Neural progenitor cell (in vitro differentiated cells): ENCODE results near the gene LYRM1. TPM values are rescaled to one million over a fixed set of nuclear protein-coding genes. Genes with fewer than 3 reads are reported as not detected.

Experiments
- DNase-seq: peaks from one replicate; pipeline ENCODE4 v3.0.0-alpha.2; 2016; ENCODE audit warnings: low spot score
- H2AFZ ChIP-seq: fragments of 200-600 bp; sonication (generic); replicated peaks from 2 replicates; pipeline ENCODE4 v1.6.1; 2016; ENCODE audit warnings: antibody characterized with exemption
- H3F3A ChIP-seq: fragments of 200-600 bp; sonication (generic); 2 replicates; pipeline ENCODE4 v1.6.1; 2016; ENCODE audit warnings: antibody characterized with exemption, low read depth
- H3K27ac ChIP-seq: fragments of 200-600 bp; sonication (generic); 2 replicates; pipeline ENCODE4 v1.5.1; 2016; ENCODE audit warnings: mild to moderate bottlenecking
- H3K27me3 ChIP-seq: fragments of 200-600 bp; sonication (generic); 2 replicates; pipeline ENCODE4 v1.6.1; 2016; ENCODE audit warnings: mild to moderate bottlenecking, moderate library complexity
- H3K36me3 ChIP-seq: fragments of 200-600 bp; sonication (generic); 2 replicates; pipeline ENCODE4 v1.5.1; 2016
- H3K4me1 ChIP-seq: fragments of 200-600 bp; sonication (generic); 2 replicates; pipeline ENCODE4 v1.6.1; 2016; ENCODE audit warnings: mixed run types
- H3K4me2 ChIP-seq: fragments of 200-600 bp; sonication (generic); 2 replicates; pipeline ENCODE4 v1.6.1; 2016
- H3K4me3 ChIP-seq: fragments of 200-600 bp; sonication (generic); 2 replicates; pipeline ENCODE4 v1.5.1; 2016
- H3K79me2 ChIP-seq: fragments of 200-600 bp; sonication (generic); 2 replicates; pipeline ENCODE4 v1.6.1; 2016; ENCODE audit warnings: low read depth
- H3K9ac ChIP-seq: fragments of 200-600 bp; sonication (generic); 2 replicates; pipeline ENCODE4 v1.6.1; 2016
- H3K9me3 ChIP-seq: fragments of 200-600 bp; sonication (generic); 2 replicates; pipeline ENCODE4 v1.5.1; 2016; ENCODE audit warnings: low read depth
- H4K20me1 ChIP-seq: fragments of 200-600 bp; sonication (generic); 2 replicates; pipeline ENCODE4 v1.6.1; 2016; ENCODE audit warnings: low read depth
- H3K27ac Mint-ChIP-seq: 3 replicates; pipeline ENCODE4 v1.8.0; 2021; ENCODE audit warnings: mixed read lengths
- H3K27me3 Mint-ChIP-seq: 2 replicates; pipeline ENCODE4 v1.8.0; 2022; ENCODE audit warnings: low read depth, mild to moderate bottlenecking, inconsistent platforms, moderate library complexity, mixed read lengths; ENCODE audit not compliant: insufficient read depth
- H3K36me3 Mint-ChIP-seq: 3 replicates; pipeline ENCODE4 v1.8.0; 2021; ENCODE audit warnings: mixed read lengths
- H3K4me1 Mint-ChIP-seq: 3 replicates; pipeline ENCODE4 v1.8.0; 2021; ENCODE audit warnings: mixed read lengths
- H3K4me3 Mint-ChIP-seq: 3 replicates; pipeline ENCODE4 v1.8.0; 2021; ENCODE audit warnings: mild to moderate bottlenecking, moderate library complexity, mixed read lengths
- H3K9me3 Mint-ChIP-seq: 3 replicates; pipeline ENCODE4 v1.8.0; 2020; ENCODE audit warnings: mixed read lengths
- EZH2 ChIP-seq: fragments of 200-600 bp; sonication (generic); IDR thresholded peaks from 2 replicates; pipeline ENCODE4 v1.6.1; 2017; ENCODE audit warnings: antibody characterized with exemption, mild to moderate bottlenecking, moderate library complexity
- EZH2phosphoT487 ChIP-seq: fragments of 200-600 bp; sonication (generic); IDR thresholded peaks from 2 replicates; pipeline ENCODE4 v1.6.1; 2017; ENCODE audit warnings: antibody characterized with exemption
- total RNA-seq: library from RNA; depleted of rRNA; stranded (reverse); fragments of >200 nt; gene quantifications from 2 replicates; pipeline ENCODE4 v1.2.3, GENCODE V29; 2015; ENCODE audit warnings: low replicate concordance
- TF ChIP-seq, protein P1 (sequence below): fragments of 200-600 bp; sonication (generic); IDR thresholded peaks from 2 replicates; pipeline ENCODE4 v1.5.1; 2017; ENCODE audit warnings: antibody characterized with exemption, mild to moderate bottlenecking

Gene LYRM1
- total RNA-seq, 1 donor from 2014 or later = 61.8 TPM

GRCh38 chr16:20916289-20916688, 15.7 kb downstream of the LYRM1 start:
- H3K79me2 ChIP-seq = no peaks in the 10 kb centered on the region
- H3K4me3 ChIP-seq = no peak overlapping the region
- peaks cover 13% of the 10 kb centered on the region for H3K4me1 Mint-ChIP-seq
- peaks cover 2% of the 10 kb centered on the region for H3K27me3 Mint-ChIP-seq
- peaks cover 10% of the 10 kb centered on the region for H3K36me3 Mint-ChIP-seq
- no peaks in the 10 kb centered on the region for H3K9me3 Mint-ChIP-seq
- DNase-seq = no peak
- no peaks in the 10 kb centered on the region for H4K20me1 ChIP-seq
- no peak overlapping the region for H3K9ac ChIP-seq
- peaks cover 14% of the 10 kb centered on the region for H3K4me1 ChIP-seq
- H3K27me3 ChIP-seq = no peaks in the 10 kb centered on the region
- no peaks in the 10 kb centered on the region for H3K36me3 ChIP-seq
- no peaks in the 10 kb centered on the region for H3F3A ChIP-seq
- no peak overlapping the region for H3K4me3 Mint-ChIP-seq
- H3K9me3 ChIP-seq = no peaks in the 10 kb centered on the region
- H3K4me2 ChIP-seq = no peak overlapping the region
- H2AFZ ChIP-seq = no peak overlapping the region
- TF ChIP-seq EZH2 = no peak
- no peak for TF ChIP-seq EZH2phosphoT487
- TF ChIP-seq, protein P1, sequence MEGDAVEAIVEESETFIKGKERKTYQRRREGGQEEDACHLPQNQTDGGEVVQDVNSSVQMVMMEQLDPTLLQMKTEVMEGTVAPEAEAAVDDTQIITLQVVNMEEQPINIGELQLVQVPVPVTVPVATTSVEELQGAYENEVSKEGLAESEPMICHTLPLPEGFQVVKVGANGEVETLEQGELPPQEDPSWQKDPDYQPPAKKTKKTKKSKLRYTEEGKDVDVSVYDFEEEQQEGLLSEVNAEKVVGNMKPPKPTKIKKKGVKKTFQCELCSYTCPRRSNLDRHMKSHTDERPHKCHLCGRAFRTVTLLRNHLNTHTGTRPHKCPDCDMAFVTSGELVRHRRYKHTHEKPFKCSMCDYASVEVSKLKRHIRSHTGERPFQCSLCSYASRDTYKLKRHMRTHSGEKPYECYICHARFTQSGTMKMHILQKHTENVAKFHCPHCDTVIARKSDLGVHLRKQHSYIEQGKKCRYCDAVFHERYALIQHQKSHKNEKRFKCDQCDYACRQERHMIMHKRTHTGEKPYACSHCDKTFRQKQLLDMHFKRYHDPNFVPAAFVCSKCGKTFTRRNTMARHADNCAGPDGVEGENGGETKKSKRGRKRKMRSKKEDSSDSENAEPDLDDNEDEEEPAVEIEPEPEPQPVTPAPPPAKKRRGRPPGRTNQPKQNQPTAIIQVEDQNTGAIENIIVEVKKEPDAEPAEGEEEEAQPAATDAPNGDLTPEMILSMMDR = no peak
- no peak overlapping the region for H3K27ac ChIP-seq
- H3K27ac Mint-ChIP-seq = no peak overlapping the region

DNA sequence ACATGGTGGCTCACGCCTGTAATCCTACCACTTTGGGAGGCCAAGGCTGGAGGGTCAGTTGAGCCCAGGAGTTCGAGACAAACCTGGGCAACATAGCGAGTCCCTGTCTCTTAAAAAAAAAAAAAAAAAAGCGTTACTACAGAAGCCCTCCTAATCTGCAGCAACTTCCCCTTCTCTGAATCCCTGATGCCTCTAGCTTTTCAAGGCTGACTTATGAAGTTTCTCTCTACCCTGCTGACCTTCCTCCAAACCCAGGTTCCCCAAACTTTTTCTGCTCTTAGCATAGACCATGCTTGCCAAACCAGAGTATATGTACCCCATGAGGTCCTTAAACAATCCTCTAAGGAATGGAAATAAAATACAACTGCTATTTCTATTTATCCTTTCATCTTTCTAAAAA, 16.4 kb downstream of the LYRM1 start:
- Mint-ChIP-seq H3K27ac (no peak overlapping the region), H3K4me1 (peaks cover 13% of the 10 kb centered on the region), H3K27me3 (no peaks in the 10 kb centered on the region), H3K9me3 (no peaks in the 10 kb centered on the region), H3K4me3 (no peak overlapping the region), H3K36me3 (peaks cover 10% of the 10 kb centered on the region)
- Histone ChIP-seq H3F3A (no peaks in the 10 kb centered on the region), H4K20me1 (no peaks in the 10 kb centered on the region), H3K9ac (no peak overlapping the region), H3K9me3 (no peaks in the 10 kb centered on the region), H2AFZ (no peak overlapping the region), H3K79me2 (no peaks in the 10 kb centered on the region), H3K4me1 (peaks cover 14% of the 10 kb centered on the region), H3K4me2 (no peak overlapping the region), H3K4me3 (no peak overlapping the region), H3K27ac (no peak overlapping the region), H3K36me3 (no peaks in the 10 kb centered on the region), H3K27me3 (no peaks in the 10 kb centered on the region)
- no peak for TF ChIP-seq EZH2
- TF ChIP-seq EZH2phosphoT487 = no peak
- TF ChIP-seq, protein P1 = no peak
- no peak for DNase-seq

- no peak overlapping the region for H3K4me2 ChIP-seq
- no peaks in the 10 kb centered on the region for H4K20me1 ChIP-seq
- Mint-ChIP-seq H3K4me1 (peaks cover 10% of the 10 kb centered on the region), H3K27me3 (peaks cover 2% of the 10 kb centered on the region), H3K4me3 (no peak overlapping the region), H3K9me3 (no peaks in the 10 kb centered on the region), H3K27ac (no peak overlapping the region), H3K36me3 (peaks cover 10% of the 10 kb centered on the region)
- H3F3A ChIP-seq = no peaks in the 10 kb centered on the region
- TF ChIP-seq, protein P1 = no peak
- TF ChIP-seq EZH2 (no peak), EZH2phosphoT487 (no peak)
- H3K9ac ChIP-seq = no peak overlapping the region
- no peak overlapping the region for H3K27ac ChIP-seq
- no peaks in the 10 kb centered on the region for H3K9me3 ChIP-seq
- no peak overlapping the region for H3K4me3 ChIP-seq
- no peak overlapping the region for H2AFZ ChIP-seq
- no peaks in the 10 kb centered on the region for H3K36me3 ChIP-seq
- H3K4me1 ChIP-seq = peaks cover 11% of the 10 kb centered on the region
- DNase-seq = no peak
- H3K27me3 ChIP-seq = no peaks in the 10 kb centered on the region
- no peaks in the 10 kb centered on the region for H3K79me2 ChIP-seq
Observed at GRCh38 chr16:20918486-20919239, 18.1 kb downstream of the LYRM1 start.
